NCI-H345 (cell line): Measurements from ENCODE around the gene HIBCH.

ENCODE experiments used
- DNase-seq: peaks from one replicate; lab custom pipeline; 2025; lab: John Stamatoyannopoulos, UW

The HIBCH gene

DNA sequence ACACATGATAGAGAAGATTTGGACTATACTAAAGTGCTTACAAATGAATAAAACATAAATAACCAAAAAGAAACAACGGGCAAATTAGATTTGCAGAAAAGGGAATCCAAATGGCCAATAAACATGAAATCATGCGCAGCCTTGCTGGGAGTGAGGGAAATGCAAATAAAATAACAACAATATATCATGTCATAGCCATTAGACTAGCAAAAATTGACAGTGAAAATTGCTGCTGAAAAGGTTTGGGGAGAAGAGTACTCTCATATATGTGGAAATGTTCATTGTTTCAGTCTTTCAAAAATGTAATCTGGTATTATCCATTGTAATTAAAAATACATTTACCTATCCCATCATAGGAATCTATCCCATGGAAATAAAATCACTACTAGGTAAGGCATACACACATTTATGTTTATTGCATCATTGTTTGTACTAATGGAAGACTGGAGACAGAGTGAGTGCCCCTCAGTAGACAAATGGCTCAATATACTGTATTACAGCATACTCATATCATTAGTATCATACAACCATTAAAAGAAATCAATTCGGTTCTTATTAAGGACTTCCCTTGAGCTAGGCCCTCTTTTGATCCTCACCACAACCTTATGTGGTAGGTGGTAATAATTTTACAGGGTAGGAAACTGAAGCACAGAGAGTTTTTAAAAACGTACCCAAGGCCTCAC lies 163.0 kb downstream of the HIBCH start:
- DNase-seq = no peak
